Keratinocyte (primary cell): ENCODE data around the gene DKK3. TPM values are rescaled to one million over a fixed set of nuclear protein-coding genes. Genes with fewer than 3 reads are reported as not detected.

ENCODE experiments used
- DNase-seq: peaks from one replicate; pipeline ENCODE4 v3.0.0-alpha.2; 2011; ENCODE audit warnings: low read depth, missing footprints, low spot score
- FAIRE-seq: peaks from 2 replicates; lab custom pipeline; 2011; peaks lifted over from hg19 to GRCh38; lab: Jason Lieb, UNC
- H2AFZ ChIP-seq: 2 replicates; pipeline ENCODE4 v1.6.0; 2012; ENCODE audit warnings: low read length, control low read depth, inconsistent platforms; ENCODE audit not compliant: control insufficient read depth
- H3K27ac ChIP-seq: 2 replicates; pipeline ENCODE4 v1.5.1; 2011; ENCODE audit warnings: low read length; ENCODE audit not compliant: control insufficient read depth, insufficient read depth
- H3K27me3 ChIP-seq: 3 replicates; pipeline ENCODE4 v1.6.0; 2011; ENCODE audit warnings: low read length; ENCODE audit not compliant: control insufficient read depth, insufficient read depth; ENCODE audit errors: extremely low read depth
- H3K36me3 ChIP-seq, 2 experiments: 2 replicates in 1 of 2; 3 replicates in 1 of 2; pipeline ENCODE4 v1.5.1; 2011; ENCODE audit warnings: low read length in 2 of 2, mild to moderate bottlenecking in 1 of 2; ENCODE audit not compliant: control insufficient read depth in 2 of 2, insufficient read depth in 2 of 2; ENCODE audit errors: extremely low read depth in 1 of 2
- H3K4me1 ChIP-seq: 3 replicates; pipeline ENCODE4 v1.5.1; 2011; ENCODE audit warnings: low read length; ENCODE audit not compliant: control insufficient read depth, insufficient read depth; ENCODE audit errors: extremely low read depth
- H3K4me2 ChIP-seq: 3 replicates; pipeline ENCODE4 v1.6.0; 2011; ENCODE audit warnings: low read depth, low read length; ENCODE audit not compliant: control insufficient read depth, insufficient read depth; ENCODE audit errors: extremely low read depth
- H3K4me3 ChIP-seq, 3 experiments: fragments of 200-600 bp in 1 of 3; sonication (generic) in 1 of 3; 2 replicates in 2 of 3; 3 replicates in 1 of 3; pipeline ENCODE4 v1.5.1; 2011 to 2016; ENCODE audit warnings: low read length in 3 of 3, mild to moderate bottlenecking in 3 of 3, control low read depth in 2 of 3, inconsistent platforms in 1 of 3, low read depth in 1 of 3, mixed read lengths in 1 of 3, mixed run types in 1 of 3, moderate library complexity in 1 of 3; ENCODE audit not compliant: control insufficient read depth in 2 of 3, insufficient read depth in 2 of 3; ENCODE audit errors: extremely low read depth in 1 of 3
- H3K79me2 ChIP-seq: 2 replicates; pipeline ENCODE4 v1.6.0; 2012; ENCODE audit warnings: low read length; ENCODE audit not compliant: control insufficient read depth, insufficient read depth
- H3K9ac ChIP-seq: 3 replicates; pipeline ENCODE4 v1.6.0; 2011; ENCODE audit warnings: low read length; ENCODE audit not compliant: control insufficient read depth, insufficient read depth; ENCODE audit errors: extremely low read depth
- H3K9me1 ChIP-seq: 3 replicates; pipeline ENCODE4 v1.6.0; 2011; ENCODE audit warnings: low read length; ENCODE audit not compliant: control insufficient read depth, insufficient read depth; ENCODE audit errors: extremely low read depth
- H3K9me3 ChIP-seq: 2 replicates; pipeline ENCODE4 v1.5.1; 2012; ENCODE audit warnings: low read depth, low read length; ENCODE audit not compliant: control insufficient read depth
- H4K20me1 ChIP-seq: 3 replicates; pipeline ENCODE4 v1.6.0; 2011; ENCODE audit warnings: low read length; ENCODE audit not compliant: control insufficient read depth, insufficient read depth; ENCODE audit errors: extremely low read depth
- EZH2 ChIP-seq: IDR thresholded peaks from one replicate; pipeline ENCODE4 v1.6.1; 2012; ENCODE audit warnings: inconsistent platforms, mild to moderate bottlenecking, low read length, moderate library complexity
- dilution Hi-C: fragments of 300-500 bp; cut with MboI; formaldehyde crosslinking; loops from one replicate; pipeline ENCODE4 v1.7.0; 2020; ENCODE audit warnings: low sequenced_read_pairs; ENCODE audit not compliant: extremely low pct_ligation_motif_present
- polyA plus RNA-seq, 5 experiments: library from polyadenylated mRNA; depleted of rRNA in 3 of 5; stranded (reverse) in 3 of 5; stranded (forward) in 1 of 5; unstranded in 1 of 5; fragments of >200 nt; gene quantifications; 1 replicate in 1 of 5; 2 replicates in 3 of 5; 3 replicates in 1 of 5; pipeline versions ENCODE4 v1.2.1 to v1.2.3, GENCODE V29; 2011 to 2012; ENCODE audit warnings: missing spikeins in 2 of 5, low read depth in 1 of 5, low replicate concordance in 1 of 5
- TF ChIP-seq, protein P1 (sequence below), 3 experiments: IDR thresholded peaks in 1 of 3; conservative IDR thresholded peaks in 1 of 3; optimal IDR thresholded peaks in 1 of 3; 2 replicates in 2 of 3; 3 replicates in 1 of 3; pipeline versions ENCODE3 to v1.5.1; 2011; ENCODE audit warnings: low read length in 3 of 3, mild to moderate bottlenecking in 3 of 3, moderate library complexity in 2 of 3, control low read depth in 1 of 3, inconsistent platforms in 1 of 3; ENCODE audit not compliant: insufficient read depth in 2 of 3; ENCODE audit errors: extremely low read depth in 1 of 3

The DKK3 gene
- polyA plus RNA-seq, 1 donor (not counting 4 experiments of a cell fraction or from before 2014, with no cell fraction given) = 712 TPM

DNA sequence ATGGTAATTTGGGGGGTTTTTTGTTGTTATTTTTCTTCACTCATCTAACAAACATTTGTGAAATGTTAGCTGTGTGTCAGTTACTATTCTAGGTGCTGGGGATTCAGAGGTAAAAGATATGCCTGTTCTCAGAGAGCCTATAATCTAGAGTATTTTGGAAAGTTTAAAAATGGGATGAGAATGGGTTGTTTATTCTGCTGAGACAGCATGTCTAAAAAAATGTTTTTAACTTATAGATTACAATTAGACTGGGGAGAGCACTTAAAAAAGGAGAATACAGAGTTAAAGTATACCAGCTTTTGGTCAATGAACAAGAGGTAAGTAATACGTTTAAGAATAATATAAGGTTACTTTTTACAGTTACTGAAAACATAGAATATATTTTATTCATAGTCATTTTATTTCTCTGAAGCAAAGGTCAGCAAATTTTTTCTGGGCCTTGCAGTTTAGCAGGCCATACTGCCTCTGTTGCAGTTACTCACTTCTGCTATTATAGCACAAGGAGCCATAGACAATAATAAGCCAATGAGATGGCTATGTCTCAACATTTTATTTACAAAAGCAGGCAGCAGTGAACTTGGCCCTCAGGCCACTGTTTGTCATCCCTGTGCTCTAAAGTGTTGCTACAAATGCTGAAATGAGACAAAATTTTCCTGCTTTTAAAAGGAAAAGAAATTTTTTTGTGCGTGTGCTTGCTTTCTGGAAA lies 60.0 kb downstream of the DKK3 start:
- Histone ChIP-seq H3K79me2 (no peaks in the 10 kb centered on the region), H2AFZ (no peak overlapping the region), H4K20me1 (no peaks in the 10 kb centered on the region), H3K36me3 (peaks cover 3 to 5% of the 10 kb centered on the region in 2 experiments), H3K4me3 (no peak overlapping the region), H3K9me3 (no peaks in the 10 kb centered on the region), H3K27ac (no peak overlapping the region), H3K9me1 (no peaks in the 10 kb centered on the region), H3K9ac (no peak overlapping the region), H3K27me3 (no peaks in the 10 kb centered on the region), H3K4me2 (no peak overlapping the region), H3K4me1 (no peaks in the 10 kb centered on the region)
- dilution Hi-C loops = no loop called here
- DNase-seq (no peak), FAIRE-seq (no peak)
- TF ChIP-seq, protein P1, sequence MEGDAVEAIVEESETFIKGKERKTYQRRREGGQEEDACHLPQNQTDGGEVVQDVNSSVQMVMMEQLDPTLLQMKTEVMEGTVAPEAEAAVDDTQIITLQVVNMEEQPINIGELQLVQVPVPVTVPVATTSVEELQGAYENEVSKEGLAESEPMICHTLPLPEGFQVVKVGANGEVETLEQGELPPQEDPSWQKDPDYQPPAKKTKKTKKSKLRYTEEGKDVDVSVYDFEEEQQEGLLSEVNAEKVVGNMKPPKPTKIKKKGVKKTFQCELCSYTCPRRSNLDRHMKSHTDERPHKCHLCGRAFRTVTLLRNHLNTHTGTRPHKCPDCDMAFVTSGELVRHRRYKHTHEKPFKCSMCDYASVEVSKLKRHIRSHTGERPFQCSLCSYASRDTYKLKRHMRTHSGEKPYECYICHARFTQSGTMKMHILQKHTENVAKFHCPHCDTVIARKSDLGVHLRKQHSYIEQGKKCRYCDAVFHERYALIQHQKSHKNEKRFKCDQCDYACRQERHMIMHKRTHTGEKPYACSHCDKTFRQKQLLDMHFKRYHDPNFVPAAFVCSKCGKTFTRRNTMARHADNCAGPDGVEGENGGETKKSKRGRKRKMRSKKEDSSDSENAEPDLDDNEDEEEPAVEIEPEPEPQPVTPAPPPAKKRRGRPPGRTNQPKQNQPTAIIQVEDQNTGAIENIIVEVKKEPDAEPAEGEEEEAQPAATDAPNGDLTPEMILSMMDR (optimal IDR thresholded peaks at IDR 0.05 in 1 of 3, IDR thresholded peaks at IDR 0.05 in 1 of 3, conservative IDR thresholded peaks at IDR 0.05 in 1 of 3; ENCODE audit: extremely low read depth in 1 of 3, insufficient read depth in 2 of 3, low read length in 3 of 3) = no peak
- TF ChIP-seq EZH2 = no peak

DNA sequence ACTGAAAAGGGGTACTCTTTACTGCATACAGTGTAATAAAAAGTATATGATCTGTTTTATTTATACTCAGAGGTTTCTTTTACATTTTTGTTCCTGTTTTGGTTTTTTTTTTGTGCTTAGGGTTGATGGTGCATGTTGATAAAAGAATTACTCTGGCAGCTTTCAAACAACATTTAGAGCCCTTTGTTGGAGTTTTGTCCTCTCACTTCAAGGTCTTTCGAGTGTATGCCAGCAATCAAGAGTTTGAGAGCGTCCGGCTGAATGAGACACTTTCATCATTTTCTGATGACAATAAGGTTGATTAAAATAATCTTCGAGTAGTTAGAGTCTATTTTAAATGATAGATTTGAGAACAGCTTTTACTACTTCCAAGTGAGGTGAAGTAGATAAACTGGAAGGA lies 60.6 kb downstream of the DKK3 start:
- FAIRE-seq (no peak), DNase-seq (no peak)
- no peaks in the 10 kb centered on the region for H3K9me3 ChIP-seq
- H3K4me2 ChIP-seq = no peak overlapping the region
- H3K79me2 ChIP-seq = no peaks in the 10 kb centered on the region
- H3K36me3 ChIP-seq = peaks cover 4 to 6% of the 10 kb centered on the region in 2 experiments
- no peaks in the 10 kb centered on the region for H3K9me1 ChIP-seq
- H4K20me1 ChIP-seq = no peaks in the 10 kb centered on the region
- H3K4me1 ChIP-seq = no peaks in the 10 kb centered on the region
- H3K9ac ChIP-seq = no peak overlapping the region
- H3K4me3 ChIP-seq = no peak overlapping the region
- no peaks in the 10 kb centered on the region for H3K27me3 ChIP-seq
- TF ChIP-seq EZH2 = no peak
- TF ChIP-seq, protein P1 (optimal IDR thresholded peaks at IDR 0.05 in 1 of 3, IDR thresholded peaks at IDR 0.05 in 1 of 3, conservative IDR thresholded peaks at IDR 0.05 in 1 of 3; ENCODE audit: extremely low read depth in 1 of 3, insufficient read depth in 2 of 3, low read length in 3 of 3) = no peak
- dilution Hi-C loops = no loop called here
- no peak overlapping the region for H3K27ac ChIP-seq
- H2AFZ ChIP-seq = no peak overlapping the region
